Measurements from ENCODE around the gene SKAP1. TPM values are rescaled to one million over a fixed set of nuclear protein-coding genes. Genes with fewer than 3 reads are reported as not detected.

SKAP1 gene
- total RNA-seq, 1 donor from 2014 or later: not detected

- FAIRE-seq (no peak), DNase-seq (ENCODE audit: low read depth) (peak; percentile 51)
- Histone ChIP-seq H3K27me3 (ENCODE audit: control insufficient read depth, insufficient read depth, low read length) (no peaks in the 10 kb centered on the region), H3K36me3 (ENCODE audit: control insufficient read depth, insufficient read depth, low read length) (no peaks in the 10 kb centered on the region), H3K4me3 (ENCODE audit: low read depth, low read length) (no peak overlapping the region)
- TF ChIP-seq CTCF (IDR thresholded peaks at IDR 0.05; ENCODE audit: insufficient read depth, low read length, severe bottlenecking): peak; percentile 59
These were observed 170.2 kb downstream of the SKAP1 start for GRCh38 chr17:48259694-48260291.

DNA sequence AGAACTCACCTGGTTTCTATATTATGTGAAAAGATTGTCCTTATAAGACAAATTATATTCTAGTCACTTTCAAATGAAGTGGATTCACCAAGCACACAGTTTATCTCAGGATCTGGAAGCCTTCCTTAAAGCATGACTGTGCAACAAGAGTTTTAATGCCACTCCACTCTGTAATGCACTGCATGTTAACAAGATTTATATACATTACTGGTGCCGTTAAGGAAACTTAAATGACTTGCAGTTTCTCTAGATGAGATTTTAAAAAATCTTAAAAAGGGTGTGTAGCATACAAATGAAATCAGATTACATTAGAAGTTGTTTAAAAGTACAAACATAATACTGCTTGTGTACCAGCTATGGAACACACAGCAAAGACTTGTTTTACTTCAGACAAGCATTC, 171.7 kb downstream of the SKAP1 start:
- H3K27me3 ChIP-seq (ENCODE audit: control insufficient read depth, insufficient read depth, low read length): no peaks in the 10 kb centered on the region
- no peaks in the 10 kb centered on the region for H3K36me3 ChIP-seq (ENCODE audit: control insufficient read depth, insufficient read depth, low read length)
- DNase-seq (ENCODE audit: low read depth) (no peak), FAIRE-seq (no peak)
- TF ChIP-seq CTCF (IDR thresholded peaks at IDR 0.05; ENCODE audit: insufficient read depth, low read length, severe bottlenecking): no peak
- H3K4me3 ChIP-seq (ENCODE audit: low read depth, low read length): no peak overlapping the region

- DNase-seq (ENCODE audit: low read depth) (no peak), FAIRE-seq (no peak)
- Histone ChIP-seq H3K27me3 (ENCODE audit: control insufficient read depth, insufficient read depth, low read length) (no peaks in the 10 kb centered on the region), H3K36me3 (ENCODE audit: control insufficient read depth, insufficient read depth, low read length) (no peaks in the 10 kb centered on the region), H3K4me3 (ENCODE audit: low read depth, low read length) (no peak overlapping the region)
- no peak for TF ChIP-seq CTCF (IDR thresholded peaks at IDR 0.05; ENCODE audit: insufficient read depth, low read length, severe bottlenecking)
These were observed 174.3 kb downstream of the SKAP1 start for GRCh38 chr17:48255759-48256158.

DNA sequence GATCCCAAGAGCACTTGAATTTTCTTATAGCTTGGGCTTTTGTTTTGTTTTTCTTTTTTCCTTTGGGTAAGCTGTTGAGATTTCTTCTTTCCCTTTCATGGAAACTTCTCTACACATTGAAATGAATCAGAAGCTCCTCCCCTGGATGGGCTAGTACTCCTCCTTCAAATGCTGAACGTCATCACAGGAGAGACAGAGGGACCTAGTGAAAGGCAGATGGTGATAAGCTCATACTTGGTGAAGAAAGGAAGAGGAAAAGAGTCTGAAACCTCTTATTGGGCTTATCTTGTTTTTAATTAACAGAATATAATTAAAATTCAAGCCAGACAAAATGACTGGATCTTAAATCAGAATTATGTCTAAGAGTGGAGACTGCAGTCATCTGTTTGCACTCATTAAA, 175.1 kb downstream of the SKAP1 start:
- no peak for FAIRE-seq
- no peak for TF ChIP-seq CTCF (IDR thresholded peaks at IDR 0.05; ENCODE audit: insufficient read depth, low read length, severe bottlenecking)
- Histone ChIP-seq H3K36me3 (ENCODE audit: control insufficient read depth, insufficient read depth, low read length) (no peaks in the 10 kb centered on the region), H3K27me3 (ENCODE audit: control insufficient read depth, insufficient read depth, low read length) (no peaks in the 10 kb centered on the region), H3K4me3 (ENCODE audit: low read depth, low read length) (no peak overlapping the region)
- DNase-seq (ENCODE audit: low read depth): no peak

GRCh38 chr17:48253975-48254374, 176.0 kb downstream of the SKAP1 start:
- H3K4me3 ChIP-seq (ENCODE audit: low read depth, low read length): no peak overlapping the region
- no peak for FAIRE-seq

More at GRCh38 chr17:48253975-48254374, 176.0 kb downstream of the SKAP1 start:
- H3K36me3 ChIP-seq (ENCODE audit: control insufficient read depth, insufficient read depth, low read length): no peaks in the 10 kb centered on the region
- no peak for TF ChIP-seq CTCF (IDR thresholded peaks at IDR 0.05; ENCODE audit: insufficient read depth, low read length, severe bottlenecking)
- DNase-seq (ENCODE audit: low read depth): no peak
- H3K27me3 ChIP-seq (ENCODE audit: control insufficient read depth, insufficient read depth, low read length): no peaks in the 10 kb centered on the region

All from bronchial epithelial cell (primary cell).